Fibroblast of skin of right biceps (primary cell): ENCODE measurements around the gene VIP.
"Not testable (repeated sequence)": the region's sequence is repeated elsewhere in the genome, so short reads cannot be mapped to it uniquely, and the experiment has no call there.

Experiments used
- DNase-seq: peaks from one replicate; pipeline ENCODE4 v3.0.0-alpha.2; 2013

VIP gene

GRCh38 chr6:152750694-152751093, at the start of gene VIP:
TSS of gene VIP (plus strand) at chr6:152750797. CDS start at chr6:152752178, 1,381 bp downstream.
- DNase-seq, result peak; percentile 46

GRCh38 chr6:152701081-152701862, 49.3 kb upstream of the VIP start:
- DNase-seq, result peak; percentile 73

- peak; percentile 31 for DNase-seq
Observed at GRCh38 chr6:152701863-152702401, 48.7 kb upstream of the VIP start.

- not testable (repeated sequence) for DNase-seq
Observed at GRCh38 chr6:152703750-152704149, 46.8 kb upstream of the VIP start.

- no peak for DNase-seq
Observed at GRCh38 chr6:152705327-152705726, 45.3 kb upstream of the VIP start.

GRCh38 chr6:152716322-152716721, 34.3 kb upstream of the VIP start:
- no peak for DNase-seq

- DNase-seq, result no peak
Observed at GRCh38 chr6:152720974-152721373, 29.6 kb upstream of the VIP start.

GRCh38 chr6:152721956-152722355, 28.6 kb upstream of the VIP start:
- DNase-seq, result peak; percentile 31

GRCh38 chr6:152723398-152723797, 27.2 kb upstream of the VIP start:
- DNase-seq, result peak; percentile 78

GRCh38 chr6:152726313-152726712, 24.3 kb upstream of the VIP start:
- no peak for DNase-seq

GRCh38 chr6:152727507-152727906, 23.1 kb upstream of the VIP start:
- no peak for DNase-seq

- no peak for DNase-seq
Observed at GRCh38 chr6:152734630-152735029, 16.0 kb upstream of the VIP start.

GRCh38 chr6:152736687-152737273, 13.8 kb upstream of the VIP start:
- DNase-seq, result no peak

GRCh38 chr6:152745509-152746171, 5.0 kb upstream of the VIP start:
- DNase-seq, result no peak

GRCh38 chr6:152746172-152746553, 4.4 kb upstream of the VIP start:
- peak; percentile 84 for DNase-seq

- DNase-seq, result peak; percentile 11
Observed at GRCh38 chr6:152748843-152749242, 1.8 kb upstream of the VIP start.

GRCh38 chr6:152749336-152749735, 1.3 kb upstream of the VIP start:
- no peak for DNase-seq

- DNase-seq, result no peak
Observed at GRCh38 chr6:152765331-152765730, 14.7 kb downstream of the VIP start.

- DNase-seq, result no peak
Observed at GRCh38 chr6:152769159-152769558, 18.6 kb downstream of the VIP start.

- no peak for DNase-seq
Observed at GRCh38 chr6:152769993-152770392, 19.4 kb downstream of the VIP start.

- no peak for DNase-seq
Observed at GRCh38 chr6:152771061-152771687, 20.6 kb downstream of the VIP start.

GRCh38 chr6:152775428-152775827, 24.8 kb downstream of the VIP start:
- no peak for DNase-seq

GRCh38 chr6:152776833-152777232, 26.2 kb downstream of the VIP start:
- DNase-seq, result no peak
